HEK293 (cell line): ENCODE results near the gene SARS2.

Experiments used
- CTCF ChIA-PET: fragments of 350-600 bp; formaldehyde crosslinking; extraction: SDS; loops from one replicate; lab custom pipeline; 2021; ENCODE audit warnings: antibody characterized with exemption; lab: Yijun Ruan, JAX
- POLR2A ChIA-PET: fragments of 300-600 bp; formaldehyde crosslinking; extraction: SDS; loops from one replicate; lab custom pipeline; 2020; ENCODE audit warnings: antibody characterized with exemption, inconsistent platforms; lab: Yijun Ruan, JAX
- H3K27ac ChIP-seq: fragments of 200-500 bp; sonication (Bioruptor generic); 2 replicates; pipeline ENCODE4 v1.5.1; 2014; ENCODE audit warnings: low read depth, low read length, control low read depth, inconsistent platforms; ENCODE audit errors: extremely low read depth
- H3K36me3 ChIP-seq, 2 experiments: fragments of 200-500 bp in 1 of 2; sonication (Bioruptor generic) in 1 of 2; 1 replicate in 1 of 2; 2 replicates in 1 of 2; pipeline ENCODE4 v1.5.1; 2014 to 2017; ENCODE audit warnings: inconsistent platforms in 2 of 2, low read length in 2 of 2; ENCODE audit not compliant: control insufficient read depth in 2 of 2, insufficient read depth in 1 of 2
- H3K4me1 ChIP-seq: fragments of 200-500 bp; sonication (Bioruptor generic); 2 replicates; pipeline ENCODE4 v1.5.1; 2014; ENCODE audit warnings: mild to moderate bottlenecking, low read length, inconsistent platforms; ENCODE audit not compliant: control insufficient read depth, insufficient read depth
- H3K4me3 ChIP-seq: 2 replicates; pipeline ENCODE4 v1.5.1; 2011; ENCODE audit warnings: low read depth, mild to moderate bottlenecking, control low read depth, low read length, moderate library complexity
- H3K9me3 ChIP-seq: fragments of 200-500 bp; sonication (Bioruptor generic); 2 replicates; pipeline ENCODE4 v1.5.1; 2014; ENCODE audit warnings: low read depth, low read length, inconsistent platforms; ENCODE audit not compliant: control insufficient read depth, insufficient read depth
- GLI2 ChIP-seq: fragments of 450-650 bp; formaldehyde crosslinking; IDR thresholded peaks from 2 replicates; pipeline ENCODE4; 2017; ENCODE audit warnings: missing biosample characterization, missing genetic modification characterization, low read depth, borderline replicate concordance
- MYNN ChIP-seq: fragments of 450-650 bp; formaldehyde crosslinking; IDR thresholded peaks from 2 replicates; pipeline ENCODE4 v1.5.1; 2016; ENCODE audit warnings: missing biosample characterization, missing genetic modification characterization, borderline replicate concordance
- REPIN1 ChIP-seq: fragments of 450-650 bp; formaldehyde crosslinking; IDR thresholded peaks from 2 replicates; pipeline ENCODE4 v1.5.1; 2017; ENCODE audit warnings: missing biosample characterization, missing genetic modification characterization, low read depth
- YY1 ChIP-seq: fragments of 450-650 bp; formaldehyde crosslinking; IDR thresholded peaks from 2 replicates; pipeline ENCODE4 v1.5.1; 2018; ENCODE audit warnings: missing biosample characterization, missing genetic modification characterization
- ZBTB20 ChIP-seq: fragments of 450-650 bp; formaldehyde crosslinking; IDR thresholded peaks from 2 replicates; pipeline ENCODE4 v1.5.1; 2016; ENCODE audit warnings: missing biosample characterization, missing genetic modification characterization
- ZFHX2 ChIP-seq: fragments of 450-650 bp; formaldehyde crosslinking; conservative IDR thresholded peaks from 2 replicates; pipeline ENCODE4 v1.5.1; 2016; ENCODE audit warnings: missing biosample characterization, missing genetic modification characterization
- ZNF121 ChIP-seq: fragments of 450-650 bp; formaldehyde crosslinking; IDR thresholded peaks from 2 replicates; pipeline ENCODE4 v1.5.1; 2016; ENCODE audit warnings: missing biosample characterization, missing genetic modification characterization
- ZNF157 ChIP-seq: fragments of 450-650 bp; formaldehyde crosslinking; IDR thresholded peaks from 2 replicates; pipeline ENCODE4 v1.5.1; 2016; ENCODE audit warnings: missing biosample characterization, missing genetic modification characterization
- ZNF2 ChIP-seq: fragments of 450-650 bp; formaldehyde crosslinking; IDR thresholded peaks from 2 replicates; pipeline ENCODE4 v1.5.1; 2016; ENCODE audit warnings: missing biosample characterization, missing genetic modification characterization
- ZNF248 ChIP-seq: fragments of 450-650 bp; formaldehyde crosslinking; IDR thresholded peaks from 2 replicates; pipeline ENCODE4 v1.5.1; 2017; ENCODE audit warnings: missing biosample characterization, missing genetic modification characterization
- ZNF311 ChIP-seq: fragments of 450-650 bp; formaldehyde crosslinking; IDR thresholded peaks from 2 replicates; pipeline ENCODE4 v1.5.1; 2017; ENCODE audit warnings: missing biosample characterization, missing genetic modification characterization, borderline replicate concordance
- ZNF404 ChIP-seq: fragments of 450-650 bp; formaldehyde crosslinking; IDR thresholded peaks from 2 replicates; pipeline ENCODE4 v1.5.1; 2017; ENCODE audit warnings: missing biosample characterization, missing genetic modification characterization
- ZNF76 ChIP-seq: fragments of 450-650 bp; formaldehyde crosslinking; IDR thresholded peaks from 2 replicates; pipeline ENCODE4; 2016; ENCODE audit warnings: low read depth, missing biosample characterization, missing genetic modification characterization, borderline replicate concordance
- TF ChIP-seq, protein P1 (sequence below): fragments of 450-650 bp; formaldehyde crosslinking; IDR thresholded peaks from 2 replicates; pipeline ENCODE4 v1.5.1; 2016; ENCODE audit warnings: missing biosample characterization, missing genetic modification characterization
- TF ChIP-seq, protein P2 (sequence below): fragments of 450-650 bp; formaldehyde crosslinking; IDR thresholded peaks from 2 replicates; pipeline ENCODE4 v1.5.1; 2017; ENCODE audit warnings: missing biosample characterization, missing genetic modification characterization
- TF ChIP-seq, protein P3 (sequence below): fragments of 450-650 bp; formaldehyde crosslinking; IDR thresholded peaks from 2 replicates; pipeline ENCODE4 v1.5.1; 2016; ENCODE audit warnings: missing biosample characterization, missing genetic modification characterization
- TF ChIP-seq, protein P4 (sequence below): fragments of 450-650 bp; formaldehyde crosslinking; optimal IDR thresholded peaks from 2 replicates; pipeline ENCODE3; 2016; ENCODE audit warnings: missing biosample characterization, mild to moderate bottlenecking, missing genetic modification characterization

The SARS2 gene

DNA sequence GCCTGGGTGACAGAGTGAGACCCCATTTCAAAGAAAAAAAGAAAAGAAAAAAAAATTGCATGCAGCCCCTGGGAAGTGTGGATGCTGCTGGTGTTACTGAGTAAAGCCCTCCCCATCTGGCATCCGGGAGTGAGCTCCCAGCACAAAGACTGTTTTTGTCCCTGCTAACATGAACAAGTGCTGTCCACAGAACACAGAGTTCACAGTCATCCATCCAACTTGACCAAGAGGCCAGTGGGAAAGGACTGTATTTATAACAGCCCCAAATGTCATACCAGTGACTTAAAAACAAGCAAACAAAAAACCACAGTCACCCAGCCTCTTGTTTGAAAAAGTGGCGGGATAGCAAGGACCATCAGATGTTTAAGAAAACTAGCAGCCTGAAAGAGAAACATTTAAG, 34.2 kb upstream of the SARS2 start:
- ChIA-PET CTCF (interaction anchor here (0.6 to 6.6 kb wide), 4 partner anchors 10 to 146 kb away, joined by 3 to 62 read pairs (median 31); partner anchors contain the start of gene FBXO17), POLR2A (no interaction called here)
- TF ChIP-seq, protein P1, sequence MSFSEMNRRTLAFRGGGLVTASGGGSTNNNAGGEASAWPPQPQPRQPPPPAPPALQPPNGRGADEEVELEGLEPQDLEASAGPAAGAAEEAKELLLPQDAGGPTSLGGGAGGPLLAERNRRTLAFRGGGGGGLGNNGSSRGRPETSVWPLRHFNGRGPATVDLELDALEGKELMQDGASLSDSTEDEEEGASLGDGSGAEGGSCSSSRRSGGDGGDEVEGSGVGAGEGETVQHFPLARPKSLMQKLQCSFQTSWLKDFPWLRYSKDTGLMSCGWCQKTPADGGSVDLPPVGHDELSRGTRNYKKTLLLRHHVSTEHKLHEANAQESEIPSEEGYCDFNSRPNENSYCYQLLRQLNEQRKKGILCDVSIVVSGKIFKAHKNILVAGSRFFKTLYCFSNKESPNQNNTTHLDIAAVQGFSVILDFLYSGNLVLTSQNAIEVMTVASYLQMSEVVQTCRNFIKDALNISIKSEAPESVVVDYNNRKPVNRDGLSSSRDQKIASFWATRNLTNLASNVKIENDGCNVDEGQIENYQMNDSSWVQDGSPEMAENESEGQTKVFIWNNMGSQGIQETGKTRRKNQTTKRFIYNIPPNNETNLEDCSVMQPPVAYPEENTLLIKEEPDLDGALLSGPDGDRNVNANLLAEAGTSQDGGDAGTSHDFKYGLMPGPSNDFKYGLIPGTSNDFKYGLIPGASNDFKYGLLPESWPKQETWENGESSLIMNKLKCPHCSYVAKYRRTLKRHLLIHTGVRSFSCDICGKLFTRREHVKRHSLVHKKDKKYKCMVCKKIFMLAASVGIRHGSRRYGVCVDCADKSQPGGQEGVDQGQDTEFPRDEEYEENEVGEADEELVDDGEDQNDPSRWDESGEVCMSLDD: no peak
- TF ChIP-seq ZNF2 (no peak), ZBTB20 (tag by site-specific recombination) (no peak), GLI2 (tag by site-specific recombination) (no peak), YY1 (tag by site-specific recombination) (no peak), ZFHX2 (no peak)
- TF ChIP-seq, protein P2, sequence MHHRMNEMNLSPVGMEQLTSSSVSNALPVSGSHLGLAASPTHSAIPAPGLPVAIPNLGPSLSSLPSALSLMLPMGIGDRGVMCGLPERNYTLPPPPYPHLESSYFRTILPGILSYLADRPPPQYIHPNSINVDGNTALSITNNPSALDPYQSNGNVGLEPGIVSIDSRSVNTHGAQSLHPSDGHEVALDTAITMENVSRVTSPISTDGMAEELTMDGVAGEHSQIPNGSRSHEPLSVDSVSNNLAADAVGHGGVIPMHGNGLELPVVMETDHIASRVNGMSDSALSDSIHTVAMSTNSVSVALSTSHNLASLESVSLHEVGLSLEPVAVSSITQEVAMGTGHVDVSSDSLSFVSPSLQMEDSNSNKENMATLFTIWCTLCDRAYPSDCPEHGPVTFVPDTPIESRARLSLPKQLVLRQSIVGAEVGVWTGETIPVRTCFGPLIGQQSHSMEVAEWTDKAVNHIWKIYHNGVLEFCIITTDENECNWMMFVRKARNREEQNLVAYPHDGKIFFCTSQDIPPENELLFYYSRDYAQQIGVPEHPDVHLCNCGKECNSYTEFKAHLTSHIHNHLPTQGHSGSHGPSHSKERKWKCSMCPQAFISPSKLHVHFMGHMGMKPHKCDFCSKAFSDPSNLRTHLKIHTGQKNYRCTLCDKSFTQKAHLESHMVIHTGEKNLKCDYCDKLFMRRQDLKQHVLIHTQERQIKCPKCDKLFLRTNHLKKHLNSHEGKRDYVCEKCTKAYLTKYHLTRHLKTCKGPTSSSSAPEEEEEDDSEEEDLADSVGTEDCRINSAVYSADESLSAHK (tag by site-specific recombination): peak; percentile 38; the same call in 1 of the 2 replicates
- H3K4me3 ChIP-seq: no peak overlapping the region
- H3K27ac ChIP-seq: no peak overlapping the region
- peaks cover 8% of the 10 kb centered on the region for H3K4me1 ChIP-seq
- no peaks in the 10 kb centered on the region; the same call in none of the 2 replicates for H3K9me3 ChIP-seq
- H3K36me3 ChIP-seq: peaks cover 35 to 77% of the 10 kb centered on the region in 2 experiments

DNA sequence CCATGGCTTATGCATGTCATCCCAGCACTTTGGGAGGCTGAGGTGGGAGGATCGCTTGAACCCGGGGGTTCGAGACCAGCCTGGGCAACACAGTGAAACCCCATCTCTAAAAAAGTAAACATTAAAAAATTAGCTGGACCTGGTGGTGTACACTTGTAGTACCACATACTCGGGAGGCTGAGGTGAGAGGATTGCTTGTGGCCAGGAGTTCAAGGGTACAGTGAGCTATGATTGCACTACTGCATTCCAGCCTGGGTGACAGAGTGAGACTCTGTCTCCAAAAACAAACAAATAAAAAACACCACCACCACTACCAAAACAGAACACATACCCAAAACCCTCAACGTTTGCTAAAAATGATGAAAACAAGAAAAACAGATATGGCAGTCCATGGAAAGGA, 29.1 kb upstream of the SARS2 start:
- TF ChIP-seq ZNF76 (tag by site-specific recombination): no peak
- no peak for TF ChIP-seq REPIN1 (tag by site-specific recombination)
- TF ChIP-seq, protein P3, sequence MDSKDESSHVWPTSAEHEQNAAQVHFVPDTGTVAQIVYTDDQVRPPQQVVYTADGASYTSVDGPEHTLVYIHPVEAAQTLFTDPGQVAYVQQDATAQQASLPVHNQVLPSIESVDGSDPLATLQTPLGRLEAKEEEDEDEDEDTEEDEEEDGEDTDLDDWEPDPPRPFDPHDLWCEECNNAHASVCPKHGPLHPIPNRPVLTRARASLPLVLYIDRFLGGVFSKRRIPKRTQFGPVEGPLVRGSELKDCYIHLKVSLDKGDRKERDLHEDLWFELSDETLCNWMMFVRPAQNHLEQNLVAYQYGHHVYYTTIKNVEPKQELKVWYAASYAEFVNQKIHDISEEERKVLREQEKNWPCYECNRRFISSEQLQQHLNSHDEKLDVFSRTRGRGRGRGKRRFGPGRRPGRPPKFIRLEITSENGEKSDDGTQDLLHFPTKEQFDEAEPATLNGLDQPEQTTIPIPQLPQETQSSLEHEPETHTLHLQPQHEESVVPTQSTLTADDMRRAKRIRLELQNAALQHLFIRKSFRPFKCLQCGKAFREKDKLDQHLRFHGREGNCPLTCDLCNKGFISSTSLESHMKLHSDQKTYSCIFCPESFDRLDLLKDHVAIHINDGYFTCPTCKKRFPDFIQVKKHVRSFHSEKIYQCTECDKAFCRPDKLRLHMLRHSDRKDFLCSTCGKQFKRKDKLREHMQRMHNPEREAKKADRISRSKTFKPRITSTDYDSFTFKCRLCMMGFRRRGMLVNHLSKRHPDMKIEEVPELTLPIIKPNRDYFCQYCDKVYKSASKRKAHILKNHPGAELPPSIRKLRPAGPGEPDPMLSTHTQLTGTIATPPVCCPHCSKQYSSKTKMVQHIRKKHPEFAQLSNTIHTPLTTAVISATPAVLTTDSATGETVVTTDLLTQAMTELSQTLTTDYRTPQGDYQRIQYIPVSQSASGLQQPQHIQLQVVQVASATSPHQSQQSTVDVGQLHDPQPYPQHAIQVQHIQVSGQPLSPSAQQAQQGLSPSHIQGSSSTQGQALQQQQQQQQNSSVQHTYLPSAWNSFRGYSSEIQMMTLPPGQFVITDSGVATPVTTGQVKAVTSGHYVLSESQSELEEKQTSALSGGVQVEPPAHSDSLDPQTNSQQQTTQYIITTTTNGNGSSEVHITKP: no peak
- peak; percentile 79; the same call in 1 of the 2 replicates for TF ChIP-seq ZNF311
- TF ChIP-seq MYNN: no peak
- no peak for TF ChIP-seq ZNF404 (tag by site-specific recombination)
- TF ChIP-seq ZNF248: no peak
- TF ChIP-seq, protein P4, sequence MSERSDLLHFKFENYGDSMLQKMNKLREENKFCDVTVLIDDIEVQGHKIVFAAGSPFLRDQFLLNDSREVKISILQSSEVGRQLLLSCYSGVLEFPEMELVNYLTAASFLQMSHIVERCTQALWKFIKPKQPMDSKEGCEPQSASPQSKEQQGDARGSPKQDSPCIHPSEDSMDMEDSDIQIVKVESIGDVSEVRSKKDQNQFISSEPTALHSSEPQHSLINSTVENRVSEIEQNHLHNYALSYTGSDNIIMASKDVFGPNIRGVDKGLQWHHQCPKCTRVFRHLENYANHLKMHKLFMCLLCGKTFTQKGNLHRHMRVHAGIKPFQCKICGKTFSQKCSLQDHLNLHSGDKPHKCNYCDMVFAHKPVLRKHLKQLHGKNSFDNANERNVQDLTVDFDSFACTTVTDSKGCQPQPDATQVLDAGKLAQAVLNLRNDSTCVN (tag by site-specific recombination): no peak
- TF ChIP-seq ZNF157 (tag by site-specific recombination): 0 out of 2 replicates have a peak, but pooled peaks have one; percentile 21
- no peak for TF ChIP-seq ZNF121
- ChIA-PET POLR2A (no interaction called here), CTCF (interaction anchor here (0.6 to 6.6 kb wide), 16 partner anchors 12 to 995 kb away, joined by 3 to 44 read pairs (median 3); partner anchors contain the start of gene FBXO17)
- no peak overlapping the region for H3K27ac ChIP-seq
- H3K36me3 ChIP-seq: peaks cover 14 to 72% of the 10 kb centered on the region in 2 experiments
- H3K9me3 ChIP-seq: no peaks in the 10 kb centered on the region; the same call in 1 of the 2 replicates
- H3K4me1 ChIP-seq: peaks cover 3% of the 10 kb centered on the region; the same call in 1 of the 2 replicates
- no peak overlapping the region for H3K4me3 ChIP-seq
